ENCODE measurements around the gene PRAME. TPM values are rescaled to one million over a fixed set of nuclear protein-coding genes. Genes with fewer than 3 reads are reported as not detected.

Gene PRAME
- total RNA-seq, 1 donor = 0.43 TPM

DNA sequence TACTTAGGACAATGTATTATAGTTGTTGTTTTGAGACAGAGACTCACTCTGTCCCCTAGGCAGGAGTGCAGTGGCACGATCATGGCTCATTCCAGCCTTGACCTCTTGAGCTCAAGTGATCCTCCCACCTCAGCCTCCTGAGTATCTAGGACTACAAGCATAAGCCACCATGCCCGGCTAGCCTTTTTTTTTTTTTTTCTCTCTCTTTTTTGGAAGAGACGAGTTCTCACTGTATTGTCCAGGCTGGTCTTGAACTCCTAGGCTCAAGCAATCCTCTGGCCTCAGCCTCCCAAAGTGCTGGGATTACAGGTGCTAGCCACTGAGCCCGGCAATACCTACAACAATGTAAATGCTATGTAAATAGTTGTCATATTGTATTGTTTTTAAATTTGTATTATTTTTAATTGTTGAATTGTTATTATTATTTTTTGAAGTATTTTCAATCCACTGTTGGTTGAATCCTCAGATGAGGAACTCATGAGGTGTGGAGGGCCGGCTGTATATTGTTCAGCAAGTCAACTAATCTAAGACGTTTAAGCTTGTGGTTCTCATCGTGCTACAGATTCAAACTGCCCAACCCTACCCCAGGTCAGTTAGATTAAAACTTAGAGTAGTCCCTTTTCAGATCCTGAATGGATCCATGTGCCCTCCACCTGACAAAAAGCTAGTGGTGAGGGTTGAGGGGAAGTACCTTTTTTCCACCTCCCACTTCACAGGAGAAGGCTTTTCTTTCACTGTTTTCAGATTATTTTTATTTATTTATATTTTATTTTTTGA is 27.1 kb downstream of the PRAME start:
- no peak overlapping the region for H3K4me3 ChIP-seq (ENCODE audit: low read depth, low read length)
- no peak for DNase-seq (ENCODE audit: low read depth)
- TF ChIP-seq CTCF (IDR thresholded peaks at IDR 0.05; ENCODE audit: insufficient read depth, low read depth, low read length) = no peak

DNA sequence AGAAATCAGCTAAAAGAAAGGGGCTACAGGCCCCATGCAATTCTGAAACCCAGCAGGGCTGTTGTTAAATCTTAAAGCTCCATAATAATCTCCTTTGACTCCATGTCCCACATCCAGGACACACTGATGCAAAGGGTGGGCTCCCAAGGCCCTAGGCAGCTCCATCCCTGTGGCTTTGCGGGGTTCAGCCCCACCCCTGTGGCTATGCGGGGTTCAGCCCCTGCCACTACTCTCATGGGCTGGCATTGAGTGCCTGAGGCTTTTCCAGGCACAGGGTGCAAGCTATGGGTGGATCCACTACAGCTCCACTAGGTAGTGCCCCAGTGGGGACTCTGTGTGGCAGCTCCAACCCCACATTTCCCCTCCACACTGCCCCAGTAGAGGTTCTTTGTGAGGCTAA is 30.3 kb downstream of the PRAME start:
- no peak for TF ChIP-seq CTCF (IDR thresholded peaks at IDR 0.05; ENCODE audit: insufficient read depth, low read depth, low read length)
- no peak overlapping the region for H3K4me3 ChIP-seq (ENCODE audit: low read depth, low read length)

GRCh38 chr22:22527312-22527711 is 31.8 kb downstream of the PRAME start:
- TF ChIP-seq CTCF (IDR thresholded peaks at IDR 0.05; ENCODE audit: insufficient read depth, low read depth, low read length) = no peak
- DNase-seq (ENCODE audit: low read depth) = no peak
- H3K4me3 ChIP-seq (ENCODE audit: low read depth, low read length) = no peak overlapping the region

More for the DNA sequence above, 30.3 kb downstream of the PRAME start:
- DNase-seq (ENCODE audit: low read depth) = no peak

DNA sequence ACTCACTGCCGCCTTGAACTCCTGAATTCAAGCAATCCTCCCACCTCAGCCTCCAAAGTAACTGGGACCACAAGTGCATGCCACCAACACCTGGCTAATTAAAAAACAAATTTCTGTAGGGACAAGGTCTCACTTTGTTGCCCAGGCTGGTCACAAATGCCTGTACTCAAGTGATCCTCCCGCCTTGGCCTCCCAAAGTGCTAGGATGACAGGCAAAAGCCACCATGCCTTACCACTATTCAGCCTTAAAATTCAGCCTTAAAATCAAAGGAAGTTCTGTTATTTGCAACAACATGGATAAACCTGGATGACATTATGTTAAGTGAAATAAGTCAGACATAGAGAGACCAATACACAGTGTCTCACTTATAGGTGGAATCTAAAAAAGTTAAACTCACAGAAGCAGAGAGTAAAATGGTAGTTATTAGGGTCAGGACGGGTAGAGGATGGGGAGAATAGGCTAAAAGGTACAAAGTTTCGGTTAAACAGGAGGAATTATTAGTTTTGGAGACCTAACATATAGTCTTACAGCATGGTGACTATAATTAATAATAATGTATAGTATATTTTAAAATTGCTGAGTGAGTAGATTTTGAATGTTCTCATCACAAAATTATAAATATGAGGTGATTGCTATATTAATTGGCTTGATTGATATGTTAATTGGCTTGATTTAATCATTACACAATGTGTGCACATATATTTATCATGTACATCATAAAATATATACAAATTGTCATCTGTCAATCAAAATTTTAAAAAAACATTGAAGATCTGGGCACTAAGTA is 32.7 kb downstream of the PRAME start:
- H3K4me3 ChIP-seq (ENCODE audit: low read depth, low read length) = no peak overlapping the region
- DNase-seq (ENCODE audit: low read depth) = no peak
- TF ChIP-seq CTCF (IDR thresholded peaks at IDR 0.05; ENCODE audit: insufficient read depth, low read depth, low read length) = no peak

GRCh38 chr22:22523494-22523893 is 35.6 kb downstream of the PRAME start:
- DNase-seq (ENCODE audit: low read depth) = no peak
- no peak overlapping the region for H3K4me3 ChIP-seq (ENCODE audit: low read depth, low read length)
- no peak for TF ChIP-seq CTCF (IDR thresholded peaks at IDR 0.05; ENCODE audit: insufficient read depth, low read depth, low read length)

DNA sequence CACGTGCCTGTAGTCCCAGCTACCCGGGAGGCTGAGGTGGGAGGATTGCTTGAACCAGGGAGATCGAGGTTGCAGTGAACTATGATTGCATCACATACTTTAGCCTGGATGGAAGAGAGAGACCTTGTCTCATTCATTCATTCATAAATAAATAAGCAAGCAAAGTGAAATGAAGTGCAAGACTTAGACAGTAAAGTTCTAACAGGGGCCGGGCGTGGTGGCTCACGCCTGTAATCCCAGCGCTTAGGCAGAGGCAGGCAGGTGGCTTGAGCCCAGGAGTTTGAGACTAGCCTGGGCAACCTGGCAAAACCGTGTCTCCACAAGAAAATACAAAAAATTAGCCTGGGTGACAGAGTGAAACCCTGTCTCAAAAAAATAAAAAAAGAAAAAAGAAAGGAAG is 37.4 kb downstream of the PRAME start:
- no peak overlapping the region for H3K4me3 ChIP-seq (ENCODE audit: low read depth, low read length)
- DNase-seq (ENCODE audit: low read depth) = no peak
- TF ChIP-seq CTCF (IDR thresholded peaks at IDR 0.05; ENCODE audit: insufficient read depth, low read depth, low read length) = no peak
